Fibroblast of skin of right biceps (primary cell): ENCODE data around the gene DAG1.
A peak's percentile ranks its signal among the peaks of the same experiment; 100 is the strongest.
"Not testable (repeated sequence)": the region's sequence is repeated elsewhere in the genome, so short reads cannot be mapped to it uniquely, and the experiment has no call there.

Experiments used
- DNase-seq: peaks from one replicate; pipeline ENCODE4 v3.0.0-alpha.2; 2013

DAG1 gene

DNA sequence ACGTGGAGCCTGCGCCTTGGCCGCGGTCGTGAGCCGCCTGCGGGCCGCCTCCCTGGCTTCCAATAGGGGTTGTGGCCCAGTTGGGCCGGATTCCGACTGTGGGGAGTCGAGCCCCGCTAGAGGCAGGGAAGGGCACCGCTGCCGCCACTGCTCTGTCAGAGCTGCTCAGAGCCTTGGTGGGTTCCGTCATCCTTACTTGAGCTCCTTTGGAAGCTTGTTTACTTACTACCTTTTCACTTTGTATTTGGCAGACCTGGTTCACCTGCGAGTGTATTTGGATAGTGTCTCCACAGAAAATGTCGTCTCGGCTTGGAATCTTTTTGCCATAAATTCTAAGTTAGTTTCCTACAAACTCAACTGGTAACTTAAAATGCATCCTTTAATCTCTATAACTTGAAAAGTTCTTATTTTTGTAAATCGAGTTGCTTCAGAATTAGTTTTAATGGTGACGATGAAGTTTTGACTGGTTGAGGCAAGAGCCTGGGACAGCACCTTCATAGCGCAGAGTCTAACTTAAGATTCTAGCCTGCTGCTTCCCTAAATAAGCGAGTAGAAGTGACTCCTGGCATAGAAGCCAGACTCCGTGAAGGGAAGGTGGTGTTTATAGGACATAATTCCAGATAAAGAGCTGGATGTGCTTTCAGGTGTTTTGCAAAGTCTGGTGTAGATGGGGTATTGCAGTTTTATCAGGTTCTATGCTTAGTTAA lies 800 bp downstream of the DAG1 start:
- DNase-seq, result no peak

DNA sequence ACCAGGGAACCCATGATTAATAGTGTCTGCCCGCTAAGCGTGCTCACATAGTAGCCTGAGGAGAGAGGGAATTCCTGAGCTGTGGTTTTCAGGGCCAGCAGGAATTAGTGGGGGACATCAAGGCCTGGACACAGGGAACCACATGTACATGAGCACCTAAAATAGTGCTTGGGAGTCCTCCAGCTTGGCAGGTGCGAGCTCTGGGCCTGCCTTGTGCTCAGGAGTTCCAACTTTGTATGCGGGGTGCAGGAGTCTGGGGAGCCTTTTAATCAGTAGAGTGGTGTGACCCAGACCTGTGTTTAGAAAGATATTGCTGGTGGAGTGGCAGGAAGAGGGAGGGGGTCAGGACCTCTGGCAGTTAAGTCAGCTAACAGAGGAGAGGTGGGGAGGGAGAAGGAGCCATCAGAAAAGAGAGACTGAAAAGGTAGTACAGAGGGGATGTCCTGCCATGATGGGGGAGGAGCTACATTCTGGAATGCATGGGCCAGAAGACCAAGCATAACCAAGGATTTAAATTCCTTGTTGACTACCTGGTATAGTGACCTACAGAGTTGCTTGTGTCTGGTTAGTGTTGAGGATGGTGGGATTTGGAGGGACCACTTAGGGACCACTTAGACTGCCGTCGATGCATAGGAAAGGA lies 1.9 kb downstream of the DAG1 start:
- no peak for DNase-seq

DNA sequence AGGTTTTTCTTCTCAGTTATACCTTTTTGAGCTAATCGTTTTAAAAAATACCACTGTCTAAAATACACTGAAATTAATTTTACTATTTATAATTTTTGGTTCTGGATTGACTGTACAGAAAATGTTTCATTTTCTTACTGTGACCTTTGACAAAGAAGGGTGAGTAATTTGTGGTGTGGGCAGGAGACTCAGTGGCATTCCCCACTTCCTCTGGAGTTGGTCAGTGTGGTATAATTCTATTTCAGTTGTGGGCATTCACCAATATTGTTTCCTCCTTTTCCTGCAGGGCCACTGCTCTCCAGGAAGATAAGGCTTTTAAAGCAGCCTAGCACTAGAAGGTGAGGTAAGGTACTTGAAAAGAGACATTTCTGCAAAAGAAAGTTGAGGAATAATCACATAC lies 6.5 kb downstream of the DAG1 start:
- no peak for DNase-seq

DNA sequence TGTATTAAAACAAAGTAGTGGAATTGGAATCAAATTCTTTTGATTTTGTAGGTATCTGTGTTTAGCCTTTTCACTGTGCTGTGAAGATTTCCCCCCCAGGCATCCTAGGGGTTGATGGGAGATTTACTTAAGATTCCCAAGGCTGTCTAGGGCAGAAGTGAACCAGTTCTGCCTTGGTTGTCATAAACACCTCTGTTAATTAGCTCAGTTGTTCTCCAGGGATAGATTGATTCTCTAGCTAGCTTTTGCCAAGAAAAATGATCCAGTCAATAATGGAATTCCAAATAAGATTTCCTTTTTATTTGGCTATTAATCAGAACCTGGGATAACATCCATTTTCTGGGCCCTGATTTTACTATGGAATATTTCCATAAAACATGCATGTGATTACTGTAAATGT lies 12.7 kb downstream of the DAG1 start:
- no peak for DNase-seq

DNA sequence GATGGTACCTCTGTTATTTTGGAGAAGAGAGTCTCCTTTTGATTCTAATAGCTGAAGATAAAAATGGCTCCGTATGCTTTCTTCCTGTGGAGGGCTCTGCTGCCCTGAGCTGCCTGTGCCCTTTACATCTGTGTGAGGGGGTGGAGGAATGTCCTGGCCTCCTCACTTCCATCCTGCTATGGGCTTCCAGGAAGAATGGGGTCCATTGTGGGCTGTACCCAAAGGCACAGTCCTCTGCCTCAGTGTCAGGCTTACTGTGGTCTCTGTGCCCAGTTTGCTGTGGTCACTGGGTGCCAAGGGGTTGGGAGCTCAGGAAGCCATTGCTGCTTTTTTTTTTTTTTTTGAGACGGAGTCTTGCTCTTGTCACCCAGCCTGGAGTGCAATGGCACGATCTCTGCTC lies 14.4 kb downstream of the DAG1 start:
- DNase-seq, result no peak

DNA sequence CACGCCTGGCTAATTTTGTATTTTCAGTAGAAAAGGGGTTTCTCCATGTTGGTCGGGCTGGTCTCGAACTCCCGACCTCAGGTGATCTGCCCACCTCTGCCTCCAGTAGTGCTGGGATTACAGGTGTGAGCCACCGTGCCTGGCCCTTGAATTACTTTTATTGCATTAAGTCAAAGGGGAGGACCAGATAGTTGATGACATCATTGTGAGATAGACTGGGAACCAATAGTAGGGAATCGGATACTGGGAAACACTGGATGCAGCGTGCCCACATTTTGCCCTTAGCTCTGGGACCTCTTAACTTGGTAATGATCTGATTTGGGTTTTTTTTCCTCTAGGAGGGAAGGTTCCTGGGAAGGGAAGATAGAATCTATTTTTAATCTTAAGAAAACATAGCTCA lies 19.2 kb downstream of the DAG1 start:
- DNase-seq, result no peak

DNA sequence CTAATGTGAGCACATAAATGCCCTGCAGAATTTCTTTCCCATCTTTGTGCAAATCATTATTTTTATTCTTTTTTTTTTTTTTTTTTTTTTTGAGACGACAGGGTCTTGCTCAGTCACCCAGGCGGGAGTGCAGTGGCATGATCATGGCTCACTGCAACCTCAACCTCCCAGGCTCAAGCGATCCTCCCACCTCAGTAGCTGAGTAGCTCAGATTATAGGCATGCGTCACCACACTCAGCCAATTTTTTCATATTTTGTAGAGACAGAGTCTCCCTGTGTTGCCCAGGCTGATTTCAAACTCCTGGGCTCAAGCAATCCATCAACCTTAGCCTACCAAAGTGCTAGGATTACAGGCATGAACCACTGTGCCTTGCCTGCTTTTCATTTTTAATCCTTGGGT lies 22.9 kb downstream of the DAG1 start:
- DNase-seq, result no peak

DNA sequence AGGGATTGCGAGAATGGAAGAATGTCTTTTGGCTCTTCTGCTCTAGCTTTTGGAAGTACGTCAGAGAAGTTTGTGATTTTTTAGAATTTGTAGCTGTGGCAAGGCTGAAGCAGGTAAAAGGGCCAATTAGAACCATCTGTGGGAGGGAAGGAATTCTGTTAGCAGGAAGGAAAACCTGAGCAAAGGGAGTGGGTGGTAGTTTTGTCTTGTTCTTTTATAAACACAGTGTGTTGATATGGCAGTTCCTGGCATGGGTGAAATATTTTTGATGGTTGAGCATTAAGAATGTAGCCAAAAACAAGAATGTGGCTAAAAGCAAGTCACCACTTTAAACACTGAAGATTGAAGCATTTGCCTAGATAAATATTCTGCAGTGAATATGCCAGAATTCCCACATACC lies 23.8 kb downstream of the DAG1 start:
- DNase-seq, result no peak

DNA sequence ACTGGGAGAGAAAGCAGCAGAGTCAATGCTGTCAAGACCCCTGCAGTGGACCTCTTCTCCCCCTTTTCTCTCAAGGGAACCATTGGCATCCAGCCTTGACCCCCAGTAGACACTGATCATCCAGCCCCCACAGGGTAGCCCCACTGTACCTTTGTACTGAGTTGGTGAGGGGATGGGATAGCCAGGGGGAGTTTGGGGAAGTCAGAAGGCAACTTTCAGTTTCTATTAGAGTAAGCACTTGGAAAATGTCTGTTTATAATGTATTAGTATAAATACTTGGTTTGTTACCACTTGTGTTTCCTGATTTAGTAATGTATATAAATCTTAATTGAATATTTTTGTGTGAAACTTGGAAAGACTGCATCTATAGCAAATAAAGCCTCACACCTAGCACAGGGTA lies 25.0 kb downstream of the DAG1 start:
- DNase-seq, result no peak

DNA sequence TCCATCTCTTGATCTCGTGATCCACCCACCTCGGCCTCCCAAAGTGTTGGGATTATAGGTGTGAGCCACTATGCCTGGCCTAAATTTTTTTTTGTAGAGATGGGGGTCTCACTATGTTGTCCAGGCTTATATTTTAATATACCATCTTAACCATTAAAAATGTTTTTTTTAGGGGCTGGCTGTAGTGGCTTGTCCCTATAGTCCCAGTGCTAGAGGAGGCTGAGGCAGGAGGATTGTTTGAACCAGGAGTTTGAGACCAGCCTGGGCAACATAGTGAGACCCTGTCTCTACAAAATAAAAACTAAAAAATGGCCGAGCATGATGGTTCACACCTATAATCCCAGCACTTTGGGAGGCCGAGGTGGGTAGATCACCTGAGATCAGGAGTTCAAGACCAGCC lies 26.8 kb downstream of the DAG1 start:
- DNase-seq, result not testable (repeated sequence)

DNA sequence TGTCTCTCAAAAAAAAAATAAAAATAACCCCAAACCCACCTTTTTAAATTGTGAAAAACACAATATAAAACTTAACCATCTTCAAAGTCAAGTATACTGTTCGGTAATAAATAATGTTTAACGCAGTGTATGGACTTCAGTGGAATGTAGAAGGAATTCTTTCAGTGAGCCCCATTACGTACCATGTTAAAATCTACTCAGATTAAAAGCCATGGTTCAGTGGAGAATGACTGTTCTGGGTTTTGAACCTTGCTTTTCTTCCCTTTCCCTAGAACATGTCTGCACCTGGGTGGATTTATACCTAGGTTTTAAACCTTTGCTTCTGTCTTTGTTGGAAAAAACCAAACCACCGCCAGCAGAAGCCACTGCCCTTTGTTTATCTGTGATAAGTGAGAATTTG lies 27.5 kb downstream of the DAG1 start:
- no peak for DNase-seq

DNA sequence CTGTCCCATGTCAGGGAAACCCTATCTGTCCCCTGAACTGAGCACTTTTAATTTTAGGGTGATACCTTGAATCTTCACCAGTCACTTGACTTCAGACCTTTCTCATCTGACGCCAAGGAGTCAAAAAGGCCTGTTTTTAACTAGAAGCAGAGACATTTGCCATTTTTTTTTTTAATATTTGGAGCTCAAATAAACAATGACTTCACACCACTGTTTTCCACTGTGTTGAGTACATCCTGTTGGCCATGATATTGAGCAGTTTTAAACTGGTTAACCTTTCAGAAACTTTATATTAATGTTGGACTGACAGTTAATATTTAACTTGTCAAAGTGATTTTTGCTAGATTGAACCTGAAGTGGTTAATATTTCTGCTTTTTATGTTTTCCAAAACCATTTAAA lies 28.2 kb downstream of the DAG1 start:
- no peak for DNase-seq

DNA sequence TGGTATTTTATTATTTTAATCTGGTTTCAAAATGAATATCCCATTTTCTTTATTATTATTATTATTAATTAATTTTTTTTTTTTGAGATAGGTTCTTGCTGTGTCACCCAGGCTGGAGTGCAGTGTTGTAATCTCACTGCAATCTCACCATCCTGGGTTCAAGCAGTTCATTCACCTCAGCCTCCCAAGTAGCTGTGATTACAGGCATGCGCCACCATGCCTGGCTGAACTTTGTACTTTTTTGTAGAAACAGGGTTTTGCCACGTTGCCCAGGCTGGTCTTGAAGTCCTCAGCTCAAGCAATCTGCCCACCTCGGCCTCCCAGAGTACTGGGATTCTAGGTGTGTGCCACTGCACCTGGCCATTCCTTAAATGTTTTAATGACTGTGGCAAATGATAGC lies 28.6 kb downstream of the DAG1 start:
- DNase-seq, result no peak

DNA sequence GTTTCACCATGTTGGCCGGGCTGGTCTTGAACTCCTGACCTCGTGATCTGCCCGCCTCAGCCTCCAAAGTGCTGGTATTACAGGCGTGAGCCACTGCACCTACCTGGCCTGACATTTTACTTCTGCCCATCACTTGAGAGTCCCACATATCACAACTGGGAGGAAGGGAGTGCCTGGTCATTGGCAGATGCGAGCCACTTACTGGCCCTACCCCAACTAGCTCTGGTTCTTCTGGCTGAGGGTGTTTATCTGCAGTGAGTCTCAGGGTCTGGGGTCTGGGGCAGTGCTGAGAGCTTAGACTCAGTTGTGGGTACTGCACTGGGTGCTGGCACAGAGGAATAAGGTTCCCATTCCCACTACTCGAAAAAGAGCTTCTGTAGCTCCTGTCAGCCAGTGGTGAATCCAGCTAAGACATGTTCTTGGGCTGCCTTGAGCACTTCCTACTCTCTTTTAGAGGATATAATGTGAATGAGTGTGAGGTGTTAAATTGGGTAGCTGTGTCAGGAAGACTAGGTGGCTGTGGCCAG lies 30.2 kb downstream of the DAG1 start:
- DNase-seq, result no peak

DNA sequence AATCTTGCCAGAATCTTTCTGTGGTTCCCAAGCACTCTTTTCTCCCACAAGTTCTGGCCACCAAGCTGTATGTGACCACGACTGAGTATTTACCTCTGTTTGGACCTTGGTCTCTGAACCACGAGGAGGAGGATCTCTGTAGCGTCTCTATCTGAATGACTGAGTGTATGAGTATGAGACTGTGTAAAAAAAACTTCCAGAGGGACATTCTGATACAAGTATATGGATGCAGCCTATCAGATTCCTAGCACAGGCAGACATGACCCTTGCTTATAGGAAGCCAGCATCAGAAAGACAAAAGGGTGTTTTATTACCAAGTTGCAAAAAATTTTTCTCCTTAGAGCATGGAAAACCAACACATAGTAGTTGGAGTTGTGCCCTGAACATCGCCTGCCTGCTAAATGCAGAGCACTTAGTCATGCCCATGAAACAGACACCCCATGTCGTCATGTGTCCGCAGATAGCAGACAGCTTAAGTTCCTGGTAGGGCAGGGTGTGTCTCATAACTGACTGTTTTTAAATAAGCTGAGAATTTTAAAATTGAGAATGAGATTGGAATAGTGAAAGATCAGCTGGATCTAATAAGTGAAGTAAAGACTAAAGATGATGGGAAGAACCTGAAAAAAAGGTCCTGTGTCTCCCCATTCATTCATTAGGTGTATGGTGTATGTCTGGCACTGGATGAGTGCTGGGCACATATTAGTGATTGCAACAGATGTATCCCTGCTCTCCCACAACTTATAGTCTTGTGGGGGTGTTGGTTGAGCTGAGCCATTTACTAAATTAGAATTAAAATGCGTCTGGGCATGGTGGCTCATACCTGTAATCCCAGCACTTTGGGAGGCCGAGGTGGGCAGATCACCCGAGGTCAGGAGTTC lies 30.9 kb downstream of the DAG1 start:
- peak; percentile 96 for DNase-seq

DNA sequence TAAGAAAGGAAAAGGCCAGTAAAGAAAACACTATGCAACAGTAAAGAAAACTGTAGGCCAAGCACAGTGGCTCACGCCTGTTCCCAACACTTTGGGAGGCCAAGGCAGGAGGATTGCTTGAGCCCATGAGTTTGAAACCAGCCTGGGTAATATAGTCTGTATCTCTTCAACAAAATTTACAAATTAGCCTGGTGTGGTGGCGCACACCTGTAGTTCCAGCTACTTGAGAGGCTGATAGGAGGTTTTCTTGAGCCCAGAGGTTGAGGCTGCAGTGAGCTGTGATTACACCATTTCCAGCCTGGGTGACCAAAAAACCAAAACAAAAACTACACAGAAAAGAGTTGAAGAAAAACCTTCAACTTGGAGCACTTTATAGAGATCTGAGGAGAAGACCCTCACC lies 31.8 kb downstream of the DAG1 start:
- no peak for DNase-seq

DNA sequence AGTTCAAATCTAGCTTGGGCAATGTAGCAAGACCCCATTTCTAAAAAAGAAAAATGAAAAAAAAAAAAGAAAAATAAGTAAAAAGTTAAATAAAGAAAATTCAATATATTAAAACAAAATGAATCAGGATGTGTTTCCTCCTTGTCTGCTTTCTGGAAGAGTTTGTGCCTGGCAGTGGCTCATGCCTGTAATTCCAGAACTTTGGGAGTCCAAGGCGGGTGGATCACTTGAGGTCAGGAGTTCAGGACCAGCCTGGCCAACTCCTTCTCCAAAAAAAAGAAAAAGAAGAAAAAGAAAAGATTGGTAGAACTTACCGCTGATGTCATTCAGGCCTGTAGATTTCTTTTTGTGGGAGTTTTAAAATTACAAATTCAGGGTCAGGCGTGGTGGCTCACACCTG lies 36.8 kb downstream of the DAG1 start:
- no peak for DNase-seq

DNA sequence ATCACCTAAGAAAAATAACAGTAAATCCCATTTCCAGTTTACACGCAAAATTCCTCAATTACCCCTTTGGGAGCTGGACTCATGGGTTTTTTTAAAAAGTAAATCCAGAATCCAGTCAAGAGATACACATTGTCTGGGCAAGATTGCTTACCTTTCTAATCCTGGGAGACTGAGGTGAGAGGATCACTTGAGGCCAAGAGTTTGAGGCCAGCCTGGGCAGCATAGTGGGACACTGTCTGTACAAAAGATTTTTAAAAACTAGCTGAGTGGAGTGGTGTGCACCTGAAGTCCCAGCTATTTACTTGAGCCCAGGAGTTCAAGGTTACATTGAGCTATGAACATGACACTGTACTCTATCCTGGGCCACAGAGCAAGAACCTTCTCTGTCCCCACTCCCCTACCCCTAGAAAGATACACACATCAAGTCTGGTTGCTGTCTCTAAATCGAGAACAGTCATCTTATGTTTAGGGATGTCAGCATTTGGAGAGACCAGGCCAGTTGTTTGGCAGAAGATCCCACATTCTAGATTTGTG lies 39.0 kb downstream of the DAG1 start:
- no peak for DNase-seq

DNA sequence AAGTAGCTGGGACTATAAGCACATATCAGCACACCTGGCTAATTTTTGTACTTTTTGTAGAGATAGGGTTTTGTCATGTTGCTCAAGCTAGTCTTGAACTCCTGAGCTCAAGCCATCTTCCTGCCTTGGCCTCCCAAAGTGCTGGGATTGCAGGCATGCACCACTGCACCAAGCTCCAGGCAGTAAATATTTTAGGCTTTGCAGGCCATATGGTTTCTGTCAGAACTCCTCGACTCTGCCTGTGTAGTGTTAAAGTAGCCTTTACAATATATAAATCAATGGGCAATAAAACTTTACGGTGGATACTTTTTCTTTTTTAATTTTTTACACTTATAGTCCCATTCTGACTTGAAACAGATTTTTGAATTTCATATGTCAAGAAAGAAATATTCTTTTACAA lies 41.6 kb downstream of the DAG1 start:
- DNase-seq, result no peak

DNA sequence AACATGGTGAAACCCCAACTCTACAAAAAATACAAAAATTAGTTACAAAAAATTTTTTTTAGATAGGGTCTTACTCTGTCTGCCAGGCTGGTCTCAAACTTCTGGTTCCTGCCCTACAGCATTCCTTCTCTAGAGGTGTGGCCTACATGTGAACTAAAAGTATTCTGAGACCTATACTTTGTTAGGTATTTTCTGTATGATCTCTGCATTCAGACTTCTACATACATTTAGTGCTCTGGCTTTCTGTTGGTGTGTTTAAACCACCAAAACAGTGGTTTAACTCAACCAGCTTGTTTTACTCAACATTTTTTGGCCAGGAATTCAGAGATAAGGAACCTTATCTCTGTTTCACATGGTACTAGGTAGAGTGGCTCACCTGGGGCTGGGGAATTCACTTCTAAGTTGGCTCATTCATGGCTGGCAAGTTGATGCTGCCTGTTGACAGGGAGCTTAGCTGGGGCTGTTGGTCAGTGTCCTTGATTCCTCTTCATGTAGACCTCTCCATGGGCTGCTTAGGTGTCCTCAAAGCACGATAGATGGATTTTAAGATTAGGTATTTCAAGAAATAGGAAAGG lies 42.8 kb downstream of the DAG1 start:
- no peak for DNase-seq

DNA sequence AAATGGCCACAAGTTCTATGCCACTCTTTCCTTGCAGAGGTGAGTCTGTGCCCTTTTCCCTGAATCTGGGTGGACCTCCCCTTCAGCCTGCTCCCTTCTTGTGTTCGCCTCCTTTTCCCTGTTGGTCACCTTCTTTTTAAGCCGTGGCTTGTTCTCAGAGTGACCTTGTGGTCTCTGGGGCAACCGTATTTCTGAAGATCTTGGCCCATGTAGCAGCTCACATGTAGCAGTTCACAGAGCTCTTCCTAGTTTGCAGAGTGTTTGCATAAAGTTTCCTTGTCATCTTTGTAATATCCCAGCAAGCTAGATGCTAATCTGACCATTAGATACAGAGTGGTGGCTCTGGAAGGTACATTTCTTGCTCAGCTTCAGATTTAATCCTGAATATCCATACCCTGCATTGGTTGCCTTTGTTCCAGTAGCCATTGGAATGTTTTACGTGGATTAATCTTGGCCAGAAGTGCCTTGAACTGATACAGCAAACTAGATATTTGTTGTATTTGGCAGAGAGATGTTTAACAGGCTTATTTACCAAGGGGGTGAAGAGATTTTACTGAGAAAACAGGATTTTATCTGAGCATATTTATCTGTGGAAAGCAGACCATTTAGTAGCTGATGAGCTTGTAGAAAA lies 43.5 kb downstream of the DAG1 start:
- no peak for DNase-seq

DNA sequence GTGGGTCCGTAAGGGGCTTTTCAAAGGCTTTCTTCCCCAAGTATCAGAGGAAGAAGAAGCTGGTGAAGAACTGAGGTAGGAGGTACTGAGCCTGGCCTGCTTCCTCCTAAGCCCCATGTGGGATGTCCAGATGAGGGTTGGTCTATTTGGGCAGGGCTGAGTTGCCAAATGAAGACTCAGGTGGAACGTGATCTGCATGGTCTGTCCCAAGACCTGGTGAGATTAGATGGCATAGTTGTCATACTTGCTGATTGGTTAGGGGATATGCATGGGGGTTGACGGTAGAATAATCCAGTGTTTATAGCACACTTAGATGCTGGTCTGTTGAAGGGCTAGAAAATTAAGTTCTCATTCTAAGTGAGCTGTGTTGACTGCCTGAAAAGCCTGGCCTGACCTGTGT lies 47.9 kb downstream of the DAG1 start:
- no peak for DNase-seq

DNA sequence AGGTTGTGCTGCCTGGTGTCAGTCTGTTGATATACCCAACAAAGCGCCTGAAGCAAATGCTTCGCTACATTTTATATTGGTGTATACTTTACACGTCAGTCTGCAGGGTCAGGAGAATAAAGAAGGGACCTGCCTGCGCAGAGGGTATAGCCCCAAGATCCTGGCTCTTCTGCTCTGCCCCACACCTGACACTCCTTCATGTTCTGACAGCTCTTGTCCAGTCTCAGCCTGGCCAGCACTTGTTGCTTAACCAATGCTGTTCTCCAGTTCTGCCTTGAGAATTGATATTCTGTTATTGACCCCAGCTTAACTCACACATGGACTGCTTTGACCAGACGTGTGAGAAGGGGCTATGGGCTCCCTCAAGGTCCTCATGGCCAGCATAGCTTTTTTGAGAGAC lies 48.4 kb downstream of the DAG1 start:
- DNase-seq, result no peak
